GM18519 (cell line): Measurements from ENCODE around the gene NRN1L.
"Not testable (repeated sequence)": the region's sequence is repeated elsewhere in the genome, so short reads cannot be mapped to it uniquely, and the experiment has no call there.

ENCODE experiments used
- ATAC-seq: cut with Tn5 transposase; IDR thresholded peaks from one replicate; pipeline ENCODE4 v1.9.1; 2021; ENCODE audit warnings: mild to moderate bottlenecking, moderate library complexity; ENCODE audit not compliant: unreplicated experiment, low FRiP score

Gene NRN1L

GRCh38 chr16:67860589-67861398, 23.9 kb upstream of the NRN1L start:
- ATAC-seq = no peak

GRCh38 chr16:67861877-67862276, 22.8 kb upstream of the NRN1L start:
- ATAC-seq = no peak

- no peak for ATAC-seq
Observed at GRCh38 chr16:67862623-67863583, 21.8 kb upstream of the NRN1L start.

- ATAC-seq = not testable (repeated sequence)
Observed at GRCh38 chr16:67864044-67864443, 20.6 kb upstream of the NRN1L start.

GRCh38 chr16:67864594-67864993, 20.1 kb upstream of the NRN1L start:
- no peak for ATAC-seq

- ATAC-seq = no peak
Observed at GRCh38 chr16:67865318-67865717, 19.4 kb upstream of the NRN1L start.

GRCh38 chr16:67868290-67868689, 16.4 kb upstream of the NRN1L start:
- ATAC-seq = no peak

DNA sequence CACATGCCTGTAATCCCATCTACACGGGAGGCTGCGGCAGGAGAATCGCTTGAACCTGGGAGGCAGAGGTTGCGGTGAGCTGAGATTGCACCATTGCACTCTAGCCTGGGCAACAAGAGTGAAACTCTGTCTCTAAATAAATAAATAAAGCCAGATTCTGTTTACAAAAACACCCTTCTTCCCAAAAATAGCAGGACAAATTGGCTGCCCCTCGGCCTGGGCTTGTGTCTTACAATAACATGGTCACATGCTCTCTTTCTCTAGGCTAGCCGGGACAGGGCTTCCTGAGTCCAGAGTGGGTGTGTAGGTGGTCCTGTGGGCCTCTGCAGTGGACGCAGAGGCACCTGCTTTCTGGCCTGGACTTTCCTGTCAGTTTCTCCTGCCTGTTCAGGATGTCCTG, 15.0 kb upstream of the NRN1L start:
- ATAC-seq = no peak

DNA sequence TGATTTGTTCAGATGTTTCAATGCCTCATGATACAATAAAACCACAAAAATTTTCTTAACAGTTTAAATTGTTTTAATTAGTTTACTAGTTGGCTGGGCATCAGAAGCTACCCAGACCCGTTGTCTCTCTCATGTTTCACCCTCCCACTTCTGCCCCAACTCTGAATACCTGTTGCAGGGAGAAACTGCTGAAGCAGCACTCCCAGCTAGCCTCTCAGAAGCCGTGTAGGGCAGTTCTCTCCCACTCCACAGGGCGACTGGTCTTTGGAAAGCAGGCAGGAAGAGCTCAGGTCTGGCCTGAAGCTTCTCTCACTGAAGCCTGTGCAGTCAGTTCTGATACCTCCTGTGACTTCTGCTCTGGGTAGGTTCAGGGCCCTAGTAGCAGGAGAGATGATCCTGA, 13.4 kb upstream of the NRN1L start:
- no peak for ATAC-seq

DNA sequence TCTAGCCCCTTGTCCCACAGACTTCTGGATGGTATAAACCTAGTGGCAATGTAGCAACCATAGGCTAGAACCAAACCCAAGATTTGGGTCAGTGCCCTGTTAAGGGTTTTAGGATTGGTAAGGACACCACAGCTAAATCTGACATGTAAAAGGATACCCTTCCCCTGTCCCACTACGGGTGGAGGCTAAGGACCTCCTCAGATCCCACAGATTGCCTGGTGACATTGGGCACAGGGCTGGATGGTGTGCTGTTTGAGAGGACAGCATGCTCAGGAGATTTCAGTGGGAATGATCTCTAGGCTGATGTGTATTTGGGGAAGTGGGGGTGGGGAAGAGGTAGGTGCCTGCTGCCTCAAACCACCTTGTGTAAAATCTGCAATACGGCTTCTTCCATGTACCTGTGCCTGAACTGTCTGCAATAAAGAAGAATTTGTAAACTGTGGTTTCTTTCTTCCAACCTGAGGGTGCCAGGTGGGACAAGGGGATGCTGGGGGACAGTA, 12.5 kb upstream of the NRN1L start:
- no peak for ATAC-seq

- ATAC-seq = no peak
Observed at GRCh38 chr16:67872631-67873434, 11.9 kb upstream of the NRN1L start, which contains the start of gene EDC4. TSS of gene EDC4 (plus strand) at chr16:67873052. CDS start at chr16:67873262, 210 bp downstream.

GRCh38 chr16:67873435-67874370, 11.0 kb upstream of the NRN1L start:
- ATAC-seq = no peak

GRCh38 chr16:67874372-67874771, 10.3 kb upstream of the NRN1L start:
- ATAC-seq = no peak

DNA sequence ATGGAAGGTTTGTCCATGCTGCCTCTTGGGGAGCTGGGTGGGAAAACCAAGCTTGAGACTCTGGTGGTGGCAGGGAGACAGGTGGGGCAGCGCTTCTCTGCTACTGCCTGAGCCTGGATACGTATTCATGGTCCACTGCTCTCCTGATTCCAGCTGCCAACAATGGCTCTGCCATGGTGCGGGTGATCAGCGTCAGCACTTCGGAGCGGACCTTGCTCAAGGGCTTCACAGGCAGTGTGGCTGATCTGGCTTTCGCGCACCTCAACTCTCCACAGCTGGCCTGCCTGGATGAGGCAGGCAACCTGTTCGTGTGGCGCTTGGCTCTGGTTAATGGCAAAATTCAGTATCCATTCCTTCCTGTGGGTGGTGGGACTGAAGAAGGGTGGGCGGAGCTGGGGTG, 7.6 kb upstream of the NRN1L start:
- no peak for ATAC-seq

DNA sequence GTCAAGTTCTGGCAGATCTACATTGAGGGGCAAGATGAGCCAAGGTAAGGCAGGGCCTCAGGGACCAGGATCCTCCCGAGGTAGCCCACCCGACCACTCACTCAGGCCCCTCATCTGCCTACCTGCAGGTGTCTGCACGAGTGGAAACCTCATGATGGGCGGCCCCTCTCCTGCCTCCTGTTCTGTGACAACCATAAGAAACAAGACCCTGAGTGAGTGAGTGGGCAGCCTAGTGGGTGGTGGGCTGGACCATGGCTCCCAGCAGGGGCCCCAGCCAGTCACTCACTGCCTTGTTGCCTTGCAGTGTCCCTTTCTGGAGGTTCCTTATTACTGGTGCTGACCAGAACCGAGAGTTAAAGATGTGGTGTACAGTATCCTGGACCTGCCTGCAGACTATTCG, 6.5 kb upstream of the NRN1L start:
- ATAC-seq = no peak

DNA sequence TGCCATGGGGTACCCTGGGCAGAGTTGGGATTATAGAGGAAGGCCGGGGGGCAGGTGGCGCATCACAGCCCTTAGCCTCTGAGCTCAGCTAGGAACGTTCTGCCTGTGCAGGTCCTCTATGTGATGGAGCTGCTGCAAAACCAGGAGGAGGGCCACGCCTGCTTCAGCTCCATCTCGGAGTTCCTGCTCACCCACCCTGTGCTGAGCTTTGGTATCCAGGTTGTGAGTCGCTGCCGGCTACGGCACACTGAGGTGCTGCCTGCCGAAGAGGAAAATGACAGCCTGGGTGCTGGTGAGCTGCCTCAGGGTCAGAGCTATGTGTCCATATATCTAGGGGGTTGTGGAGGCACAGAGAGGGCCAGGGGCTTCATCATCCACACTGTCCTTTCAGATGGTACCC, 5.8 kb upstream of the NRN1L start:
- ATAC-seq = no peak

- ATAC-seq = no peak
Observed at GRCh38 chr16:67879462-67879861, 5.2 kb upstream of the NRN1L start.

DNA sequence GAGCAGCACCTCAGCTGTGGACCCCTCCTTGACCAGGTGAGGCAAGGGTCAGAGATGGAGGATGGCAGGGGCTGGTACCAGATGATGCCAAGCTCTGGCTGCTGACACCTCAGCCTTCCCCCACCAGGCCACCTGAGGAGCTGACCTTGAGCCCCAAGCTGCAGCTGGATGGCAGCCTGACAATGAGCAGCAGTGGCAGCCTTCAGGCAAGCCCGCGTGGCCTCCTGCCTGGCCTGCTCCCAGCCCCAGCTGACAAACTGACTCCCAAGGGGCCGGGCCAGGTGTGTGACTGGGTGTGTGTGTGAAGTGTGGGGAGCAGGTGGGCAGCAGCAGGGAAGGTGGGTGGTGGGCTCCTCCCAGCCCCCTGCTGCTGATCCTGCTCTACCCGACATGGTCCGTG, 4.7 kb upstream of the NRN1L start:
- ATAC-seq = no peak

- no peak for ATAC-seq
Observed at GRCh38 chr16:67880584-67880983, 4.1 kb upstream of the NRN1L start.
